Spleen (tissue), 7 donors: Measurements from ENCODE around the gene MAS1.

ENCODE experiments used
- POLR2A ChIP-seq, 3 donors: fragments of 450-650 bp; IDR thresholded peaks; one replicate each; pipeline ENCODE4 v1.5.1; 2017; ENCODE audit warnings: antibody characterized with exemption in 3 of 3, mild to moderate bottlenecking in 1 of 3
- TF ChIP-seq, protein P1 (sequence below), 11 experiments: fragments of 200-600 bp in 7 of 11; fragments of 450-650 bp in 4 of 11; sonication (generic) in 4 of 11; IDR thresholded peaks in 8 of 11; conservative IDR thresholded peaks in 3 of 11; 1 replicate in 7 of 11; 2 replicates in 4 of 11; pipeline versions ENCODE4 v1.4.0 to v1.8.0; 2016 to 2021; ENCODE audit warnings: antibody characterized with exemption in 11 of 11, inconsistent platforms in 4 of 11, mild to moderate bottlenecking in 1 of 11
- donor health status: DM: no; HTN: no; CAD: no; lungs with moderate emphysema.
- donor health status: DM: no; HTN: no; CAD: no.
- donor health status: DM: no; HTN: no; CAD: no.

DNA sequence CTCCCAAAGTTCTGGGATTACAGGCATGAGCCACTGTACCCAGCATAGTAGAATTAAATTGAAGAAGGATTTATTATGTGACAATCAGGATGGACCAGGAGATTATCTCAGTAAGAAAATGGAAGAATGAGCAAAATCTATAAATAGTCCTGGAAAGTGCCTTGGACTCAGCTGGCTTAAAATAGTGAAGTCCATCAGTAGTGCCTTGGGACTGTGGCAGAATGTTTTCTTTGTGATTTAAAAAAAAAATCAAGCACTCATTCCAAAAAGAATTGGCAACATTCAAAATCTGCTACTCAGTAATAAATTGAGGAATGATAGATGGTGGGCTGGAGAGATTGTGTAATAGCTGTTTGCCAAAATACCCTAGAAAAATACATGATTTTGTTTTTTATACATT lies 37.0 kb upstream of the MAS1 start:
- TF ChIP-seq, protein P1, sequence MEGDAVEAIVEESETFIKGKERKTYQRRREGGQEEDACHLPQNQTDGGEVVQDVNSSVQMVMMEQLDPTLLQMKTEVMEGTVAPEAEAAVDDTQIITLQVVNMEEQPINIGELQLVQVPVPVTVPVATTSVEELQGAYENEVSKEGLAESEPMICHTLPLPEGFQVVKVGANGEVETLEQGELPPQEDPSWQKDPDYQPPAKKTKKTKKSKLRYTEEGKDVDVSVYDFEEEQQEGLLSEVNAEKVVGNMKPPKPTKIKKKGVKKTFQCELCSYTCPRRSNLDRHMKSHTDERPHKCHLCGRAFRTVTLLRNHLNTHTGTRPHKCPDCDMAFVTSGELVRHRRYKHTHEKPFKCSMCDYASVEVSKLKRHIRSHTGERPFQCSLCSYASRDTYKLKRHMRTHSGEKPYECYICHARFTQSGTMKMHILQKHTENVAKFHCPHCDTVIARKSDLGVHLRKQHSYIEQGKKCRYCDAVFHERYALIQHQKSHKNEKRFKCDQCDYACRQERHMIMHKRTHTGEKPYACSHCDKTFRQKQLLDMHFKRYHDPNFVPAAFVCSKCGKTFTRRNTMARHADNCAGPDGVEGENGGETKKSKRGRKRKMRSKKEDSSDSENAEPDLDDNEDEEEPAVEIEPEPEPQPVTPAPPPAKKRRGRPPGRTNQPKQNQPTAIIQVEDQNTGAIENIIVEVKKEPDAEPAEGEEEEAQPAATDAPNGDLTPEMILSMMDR (IDR thresholded peaks at IDR 0.05 in 8 of 11, conservative IDR thresholded peaks at IDR 0.05 in 3 of 11) = no peak
- no peak for TF ChIP-seq POLR2A (IDR thresholded peaks at IDR 0.05)
